RPMI8226 (cell line): ENCODE measurements around the gene INAVA.
"Not testable (repeated sequence)": the region's sequence is repeated elsewhere in the genome, so short reads cannot be mapped to it uniquely, and the experiment has no call there.

Experiments used
- DNase-seq: peaks from one replicate; pipeline ENCODE4 v3.0.0-alpha.2; 2015

The INAVA gene

DNA sequence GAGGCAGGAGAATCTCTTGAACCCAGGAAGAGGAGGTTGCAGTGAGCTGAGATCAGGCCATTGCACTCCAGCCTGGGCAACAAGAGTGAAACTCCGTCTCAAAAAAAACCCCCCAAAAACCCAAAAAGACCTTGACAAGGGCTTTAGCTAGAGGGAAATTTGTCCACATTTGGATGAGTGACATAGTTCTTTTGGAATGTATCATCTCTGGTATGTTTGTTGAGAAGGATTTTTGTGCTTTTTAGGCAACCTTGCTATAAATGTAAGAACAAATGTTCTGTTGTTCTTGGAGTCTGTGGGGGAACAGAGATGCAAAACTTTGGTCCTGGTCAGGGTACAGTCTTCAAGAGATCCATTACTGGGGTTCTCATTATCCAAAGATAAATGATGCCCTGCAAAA lies 28.9 kb downstream of the INAVA start:
- no peak for DNase-seq

DNA sequence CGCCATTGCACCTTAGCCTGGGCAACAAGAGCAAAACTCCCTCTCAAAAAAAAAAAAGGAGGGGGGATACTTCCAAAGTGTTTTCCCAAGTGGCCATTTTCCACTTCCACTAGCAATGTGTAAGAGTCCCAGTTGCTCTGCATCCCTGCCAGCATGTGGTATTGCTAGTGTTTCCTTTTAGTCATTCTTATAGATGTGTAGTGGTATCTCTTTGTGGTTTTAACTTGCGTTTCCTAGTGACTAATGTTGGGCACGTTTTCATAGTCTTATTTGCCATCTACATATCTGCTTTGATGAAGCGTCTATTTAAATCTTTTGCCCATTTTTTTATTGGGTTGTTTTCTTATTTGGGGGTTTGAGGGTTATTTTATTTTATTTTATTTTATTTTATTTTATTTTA lies 31.1 kb downstream of the INAVA start:
- DNase-seq, result no peak

DNA sequence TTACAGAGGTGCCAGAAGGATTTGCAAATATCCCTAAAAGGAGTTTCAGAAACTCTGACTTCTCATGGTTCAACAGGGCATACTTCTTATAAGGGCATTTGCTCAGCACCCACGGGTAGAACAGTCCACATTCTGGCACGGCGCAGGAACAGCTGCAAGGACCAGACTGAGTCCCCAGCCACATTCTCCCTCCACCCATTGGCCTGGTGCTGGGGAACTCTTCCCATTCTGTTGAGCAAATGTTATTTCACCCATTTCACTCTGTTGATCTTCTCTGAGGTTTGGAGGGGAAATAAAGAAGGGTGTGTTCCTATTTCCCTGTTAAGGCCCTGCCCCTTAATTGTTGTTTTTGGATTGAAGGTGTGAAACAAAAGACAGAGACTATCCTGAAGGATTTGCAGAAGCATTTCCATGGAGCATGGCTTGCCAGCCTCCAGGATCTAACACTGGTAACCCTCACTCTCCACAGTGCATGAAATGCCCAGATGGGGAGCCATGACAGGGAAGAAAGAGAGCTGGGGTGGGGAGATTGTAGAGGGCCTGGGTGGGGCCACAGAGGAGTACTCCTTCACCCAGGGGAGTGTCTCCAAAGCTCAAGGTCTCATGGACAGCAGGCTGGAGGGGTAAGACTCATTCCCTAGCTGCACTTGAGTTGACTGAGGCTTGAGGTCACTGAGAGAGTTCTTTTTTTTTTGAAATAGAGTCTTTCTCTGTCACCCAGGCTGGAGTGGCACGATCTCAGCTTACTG lies 35.0 kb downstream of the INAVA start:
- DNase-seq, result no peak

DNA sequence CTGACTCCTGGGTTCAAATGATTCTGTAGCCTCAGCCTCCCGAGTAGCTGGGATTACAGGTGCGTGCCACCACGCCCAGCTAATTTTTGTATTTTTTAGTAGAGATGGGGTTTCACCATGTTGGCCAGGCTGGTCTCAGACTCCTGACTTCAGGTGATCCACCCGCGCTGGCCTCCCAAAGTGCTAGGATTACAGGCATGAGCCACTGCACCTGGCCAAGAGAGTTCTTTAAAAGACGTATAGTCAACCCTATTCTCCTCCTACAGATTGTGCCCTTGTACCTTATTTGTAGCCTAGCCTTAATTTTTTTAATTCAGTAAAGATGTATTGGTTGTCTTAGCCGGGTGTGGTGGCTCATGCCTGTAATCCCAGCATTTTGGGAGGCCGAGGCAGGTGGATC lies 35.6 kb downstream of the INAVA start:
- not testable (repeated sequence) for DNase-seq

DNA sequence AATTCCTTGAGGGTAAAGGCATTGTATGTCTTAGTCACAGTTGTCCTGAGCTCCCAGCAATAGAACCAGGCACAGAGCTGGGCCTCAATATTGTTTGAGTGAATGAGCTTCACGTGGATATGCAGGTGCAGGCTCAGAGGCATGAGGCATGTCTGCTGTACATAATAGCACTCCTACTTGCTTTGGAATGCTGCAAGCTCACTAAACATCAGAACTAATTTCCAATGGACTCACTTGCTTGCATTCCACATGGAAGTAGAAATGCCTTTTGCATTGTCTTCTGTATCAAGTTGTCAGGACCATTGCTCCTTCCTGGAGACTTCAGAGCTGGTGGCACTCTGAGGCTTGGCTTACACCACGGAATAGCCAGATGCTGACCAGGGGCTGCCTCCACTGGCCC lies 37.1 kb downstream of the INAVA start:
- no peak for DNase-seq

DNA sequence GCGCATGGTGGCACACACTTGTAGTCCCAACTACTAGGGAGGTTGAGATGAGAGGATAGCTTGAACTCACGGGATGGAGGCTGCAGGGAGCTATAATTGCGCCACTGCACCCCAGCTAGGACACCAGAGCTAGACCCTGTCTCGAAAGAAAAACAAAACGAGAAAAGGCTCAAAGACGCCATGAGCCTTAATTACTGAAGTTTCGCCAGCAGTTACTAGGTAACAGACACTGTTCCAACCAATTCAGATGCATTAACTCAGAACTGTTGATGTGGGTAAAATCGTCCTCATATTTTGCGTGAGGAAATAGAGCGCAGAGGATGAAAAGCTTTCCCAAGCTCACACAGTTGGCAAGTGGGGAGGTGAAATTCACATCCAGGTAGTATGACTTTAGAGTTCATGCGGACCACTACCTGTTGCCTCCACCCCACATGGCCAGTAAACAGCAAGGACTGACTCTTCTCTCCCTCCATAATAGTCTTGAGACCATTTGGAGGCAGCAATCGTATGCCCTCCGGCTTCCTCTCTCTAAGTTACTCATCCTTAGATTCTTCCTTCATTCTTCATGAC lies 40.1 kb downstream of the INAVA start:
- DNase-seq, result no peak

DNA sequence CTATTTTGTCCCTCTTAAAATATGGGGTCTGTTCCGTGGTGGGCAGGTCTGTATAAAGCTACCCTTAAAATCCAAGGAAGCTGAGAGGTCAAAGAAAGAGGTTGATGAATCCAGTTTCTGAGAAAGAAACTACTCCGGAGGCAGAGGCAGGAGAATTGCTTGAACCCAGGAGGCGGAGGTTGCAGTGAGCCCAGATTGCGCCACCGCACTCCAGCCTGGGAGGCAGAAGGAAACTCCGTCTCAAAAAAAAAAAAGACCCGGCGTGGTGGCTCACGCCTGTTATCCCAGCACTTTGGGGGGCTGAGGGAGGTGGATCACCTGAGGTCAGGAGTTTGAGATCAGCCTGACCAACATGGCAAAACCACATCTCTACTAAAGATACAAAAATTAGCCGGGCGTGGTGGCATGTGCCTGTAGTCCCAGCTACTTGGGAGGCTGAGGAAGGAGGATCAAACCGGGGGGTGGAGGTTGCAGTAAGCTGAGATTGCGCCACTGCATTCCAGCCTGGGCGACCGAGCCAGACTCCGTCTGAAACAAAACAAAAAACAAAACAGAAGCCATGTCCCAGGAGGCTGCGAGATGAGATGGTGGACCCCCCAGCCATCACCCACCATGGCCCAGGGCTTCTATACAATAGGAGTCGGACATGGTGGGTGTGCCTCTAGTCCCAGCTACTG lies 40.7 kb downstream of the INAVA start:
- DNase-seq, result not testable (repeated sequence)

DNA sequence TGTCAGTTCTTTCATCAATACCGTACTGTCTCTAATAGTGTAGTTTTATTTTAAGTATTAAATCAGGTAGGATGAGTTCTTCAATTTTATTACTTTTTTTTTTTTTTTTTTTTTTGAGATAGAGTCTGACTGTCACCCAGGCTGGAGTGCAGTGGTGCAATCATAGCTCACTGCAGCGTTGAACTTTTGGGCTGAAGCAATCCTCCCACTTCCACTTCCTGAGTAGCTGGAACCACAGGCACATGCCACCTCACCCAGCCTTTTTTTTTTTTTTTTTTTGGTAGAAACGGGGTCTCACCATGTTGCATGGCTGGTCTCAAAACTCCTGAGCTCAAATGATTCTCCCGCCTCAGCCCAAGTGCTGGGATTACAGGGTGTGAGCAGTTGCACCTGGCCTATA lies 44.3 kb downstream of the INAVA start:
- no peak for DNase-seq

DNA sequence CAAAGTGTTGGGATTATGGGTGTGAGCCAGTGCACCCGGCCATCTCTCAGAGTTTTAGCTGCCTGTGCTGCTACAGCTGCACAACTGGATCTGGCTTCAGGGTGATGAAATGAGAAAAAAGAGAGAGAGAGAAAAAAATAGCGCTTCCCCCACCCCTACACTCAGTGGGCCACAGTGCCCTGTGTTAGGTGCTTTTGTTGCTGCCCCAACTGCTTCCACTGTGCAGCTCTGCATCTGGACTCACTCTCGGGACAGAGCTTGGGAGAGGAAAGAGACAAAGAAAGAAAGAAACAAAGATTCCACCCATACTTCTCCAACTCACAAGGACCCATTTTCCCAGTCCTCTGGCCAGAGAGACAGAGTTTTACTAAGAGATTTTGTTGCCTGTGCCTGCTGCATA lies 50.4 kb downstream of the INAVA start:
- DNase-seq, result no peak

DNA sequence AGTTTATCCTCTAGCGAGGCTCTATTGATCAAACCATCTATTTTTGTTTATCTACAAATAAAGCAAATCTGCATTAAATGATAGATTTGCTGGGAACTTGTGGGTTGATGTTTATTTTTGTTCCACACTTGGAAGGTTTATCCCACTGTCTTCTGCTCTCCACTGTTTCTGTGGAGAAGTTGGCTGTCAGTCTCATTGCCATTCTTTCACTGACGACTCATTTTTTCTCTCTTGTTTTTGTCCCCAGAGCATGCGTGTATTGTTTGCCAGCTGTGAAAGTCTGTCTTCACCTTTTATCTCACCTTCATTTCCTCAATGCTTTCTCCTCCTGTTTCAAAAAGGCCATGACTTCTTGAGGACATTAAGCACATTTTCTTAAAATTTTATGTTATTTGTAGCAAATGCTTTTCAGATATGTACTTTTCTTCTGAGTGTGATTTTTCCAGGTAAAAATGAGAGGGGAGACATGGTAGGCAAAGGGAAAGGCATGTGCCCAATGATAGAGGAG lies 52.4 kb downstream of the INAVA start:
- DNase-seq, result no peak

DNA sequence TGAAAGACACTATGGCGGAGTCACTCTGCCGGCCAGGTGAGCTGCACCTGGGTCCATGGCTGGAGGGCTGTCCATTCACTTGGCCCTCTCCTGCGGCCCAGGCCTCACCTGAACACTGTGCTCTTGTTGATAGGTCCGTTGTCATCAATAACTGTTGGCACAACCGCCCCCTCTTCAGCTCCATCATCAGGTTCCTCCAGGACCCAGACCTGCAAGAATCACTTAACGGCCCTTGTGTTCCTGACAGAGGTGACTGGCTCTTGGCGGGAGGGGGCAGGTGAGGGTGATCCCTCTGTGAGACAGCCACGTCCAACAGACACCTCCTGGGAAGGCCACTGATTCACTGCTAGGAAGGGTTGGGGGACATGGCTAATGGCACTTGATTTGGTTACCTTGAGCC lies 54.9 kb downstream of the INAVA start:
- DNase-seq, result no peak

DNA sequence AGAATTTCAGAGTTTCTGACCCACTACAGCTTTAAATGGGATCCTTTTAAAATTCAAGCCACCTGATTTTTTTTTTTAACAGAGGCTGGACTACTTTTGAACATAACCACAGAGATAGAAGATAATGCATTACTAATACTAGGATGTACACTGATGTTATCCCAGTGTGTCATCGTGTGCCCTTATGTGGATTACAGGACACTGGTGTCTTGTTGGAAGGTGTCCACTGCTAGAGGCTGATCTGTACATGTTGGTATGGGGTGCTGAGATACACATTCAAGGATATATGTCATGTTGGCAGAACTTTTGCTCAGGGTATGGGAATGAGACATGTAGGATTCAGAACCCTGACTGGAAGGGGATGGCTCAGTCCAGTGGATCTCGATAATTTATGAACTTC lies 56.3 kb downstream of the INAVA start:
- DNase-seq, result no peak

DNA sequence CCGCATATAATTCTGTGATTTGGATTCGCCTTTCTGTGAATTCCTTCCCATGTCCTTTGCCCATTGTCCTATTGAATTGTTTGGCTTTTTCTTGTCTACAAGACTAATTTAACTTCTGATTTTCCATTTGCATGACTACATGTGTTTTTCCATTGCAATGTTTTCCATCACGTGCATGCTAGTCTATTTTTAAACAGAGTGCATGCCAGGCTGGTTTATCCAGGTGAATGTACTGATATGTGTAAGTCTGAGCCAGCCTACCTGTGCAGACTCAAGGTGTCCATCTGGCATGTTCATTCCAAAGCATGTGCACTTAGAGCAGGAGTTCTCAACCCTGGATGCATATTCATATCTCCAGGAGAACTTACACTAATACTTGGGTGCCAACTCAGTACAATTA lies 59.7 kb downstream of the INAVA start:
- DNase-seq, result no peak

DNA sequence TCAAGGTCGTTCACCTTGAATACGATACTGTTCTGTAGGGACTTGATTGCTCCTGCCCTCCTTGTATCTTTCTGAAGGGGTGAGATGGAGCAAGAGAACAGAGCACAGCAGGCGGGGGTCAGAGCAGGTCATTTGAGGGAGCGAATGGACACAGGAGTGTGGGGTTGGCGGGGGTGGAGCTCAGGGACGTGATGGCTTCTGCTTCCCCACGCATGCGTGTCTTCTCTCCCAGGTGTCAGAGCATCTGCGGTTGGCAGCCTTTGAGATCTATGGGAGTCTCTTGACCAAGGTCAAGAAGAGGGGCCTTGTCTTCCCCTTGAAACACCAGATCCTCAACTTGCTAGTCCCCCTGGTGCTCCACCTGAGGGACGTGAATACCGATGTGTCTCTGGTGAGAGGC lies 63.9 kb downstream of the INAVA start:
- no peak for DNase-seq

DNA sequence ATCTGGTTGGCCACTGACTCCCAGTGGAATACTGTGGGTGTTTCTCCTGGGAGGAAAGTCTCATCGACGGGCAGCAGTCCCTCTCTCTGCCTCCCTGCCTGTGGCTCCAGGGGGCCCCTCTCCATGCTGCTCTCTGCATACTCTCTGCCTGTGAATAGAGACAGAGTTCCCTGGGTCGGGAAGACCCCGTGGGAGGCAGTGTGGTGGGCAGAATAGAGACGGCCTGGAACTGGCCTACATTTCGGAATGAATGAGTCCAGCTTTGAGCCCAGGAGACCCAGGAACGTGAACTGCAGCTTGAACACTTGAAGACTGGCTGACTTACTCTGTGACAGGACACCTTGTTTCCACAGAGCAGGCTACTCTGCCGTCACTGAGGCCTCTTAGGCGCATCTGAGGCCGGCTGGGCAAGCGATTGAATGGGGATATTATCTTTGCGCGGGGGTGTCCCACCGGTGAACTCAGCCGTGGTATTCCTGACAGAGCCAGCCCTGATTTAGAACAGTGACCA lies 64.8 kb downstream of the INAVA start:
- DNase-seq, result no peak

DNA sequence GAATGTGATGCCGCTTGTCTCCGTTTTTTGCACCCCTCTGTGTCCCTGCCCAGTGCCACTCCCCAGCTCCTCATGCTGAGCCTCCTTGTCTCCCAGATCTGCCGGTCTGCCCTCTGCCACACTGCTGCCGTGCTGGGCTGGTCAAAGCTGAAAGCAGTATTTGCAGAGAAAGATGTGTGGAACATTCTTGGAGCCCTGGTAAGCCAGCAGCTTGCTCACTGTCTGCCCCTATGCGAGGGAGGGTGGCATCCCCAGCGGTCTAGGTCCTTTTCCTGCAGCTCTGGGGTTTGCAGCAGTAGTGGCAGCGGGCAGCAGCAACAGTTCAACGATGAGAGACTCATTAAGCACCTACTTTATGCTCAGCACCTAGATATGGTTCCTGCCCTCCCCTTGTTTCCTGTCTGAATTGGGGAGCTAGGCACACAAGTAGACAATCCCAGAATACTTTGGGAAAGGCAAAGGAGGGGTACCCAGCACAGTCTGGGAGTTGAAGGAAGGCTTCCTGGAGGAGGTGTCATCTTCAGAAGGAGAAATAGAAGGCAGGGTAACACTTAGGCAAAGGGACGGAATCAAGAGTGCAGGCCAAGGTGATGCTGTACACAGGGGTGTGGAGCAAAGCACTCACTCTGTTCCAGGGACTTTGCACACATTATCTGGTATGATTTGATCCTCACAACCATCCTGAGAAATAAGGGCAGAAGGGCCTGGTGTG lies 65.7 kb downstream of the INAVA start:
- no peak for DNase-seq

DNA sequence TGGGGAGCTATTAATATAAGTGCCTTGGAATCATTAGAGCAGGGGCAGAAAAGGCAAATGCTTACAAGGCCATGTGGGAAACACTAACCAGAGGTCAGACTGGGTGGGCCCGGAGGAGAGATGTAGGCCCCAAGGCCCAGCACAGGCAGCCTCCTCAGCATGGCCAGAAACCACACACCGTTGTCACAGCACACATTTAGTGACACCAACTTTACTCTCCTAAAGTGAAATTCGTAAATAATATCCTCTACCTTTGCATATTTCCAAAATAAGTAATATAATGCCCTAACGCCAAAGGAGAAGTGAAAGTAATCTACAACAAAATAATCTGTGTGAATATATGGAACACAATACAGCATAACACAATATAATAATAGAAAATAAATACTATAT lies 66.2 kb downstream of the INAVA start:
- DNase-seq, result no peak

DNA sequence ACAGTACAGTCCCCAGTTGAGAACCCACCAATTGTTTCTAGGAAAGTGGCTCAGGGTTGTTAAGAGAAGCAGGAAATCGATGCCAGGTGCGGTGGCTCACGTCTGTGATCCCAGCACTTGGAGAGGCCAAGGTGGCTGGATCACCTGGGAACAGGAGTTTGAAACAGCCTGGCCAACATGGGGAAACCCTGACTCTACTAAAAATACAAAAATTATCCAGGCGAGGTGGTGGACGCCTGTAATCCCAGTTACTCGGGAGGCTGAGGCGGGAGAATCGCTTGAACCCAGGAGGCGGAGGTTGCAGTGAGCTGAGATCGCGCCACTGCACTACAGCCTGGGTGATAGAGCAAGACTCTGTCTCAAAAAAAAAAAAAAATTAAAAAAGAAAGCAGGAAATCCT lies 67.5 kb downstream of the INAVA start:
- DNase-seq, result not testable (repeated sequence)

DNA sequence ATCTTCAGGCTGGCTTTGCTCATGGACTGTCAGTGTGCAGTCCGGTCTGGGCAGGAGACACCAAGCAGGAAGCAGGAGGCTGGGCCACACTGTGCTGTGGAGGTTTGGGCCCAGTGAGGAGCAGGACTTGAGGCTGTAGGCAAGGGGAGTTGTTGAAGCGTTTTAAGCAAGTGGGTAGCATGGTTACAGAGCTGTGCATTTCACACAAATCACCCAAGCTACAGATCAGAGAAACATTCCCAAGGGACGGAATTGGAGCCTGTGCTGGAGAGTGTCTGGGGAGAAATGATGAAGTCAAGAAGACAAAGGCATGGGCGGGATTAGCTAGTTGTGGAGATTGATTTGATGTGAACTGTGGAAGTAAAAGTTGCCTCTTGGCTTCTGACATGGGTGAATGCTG lies 67.9 kb downstream of the INAVA start:
- DNase-seq, result no peak

DNA sequence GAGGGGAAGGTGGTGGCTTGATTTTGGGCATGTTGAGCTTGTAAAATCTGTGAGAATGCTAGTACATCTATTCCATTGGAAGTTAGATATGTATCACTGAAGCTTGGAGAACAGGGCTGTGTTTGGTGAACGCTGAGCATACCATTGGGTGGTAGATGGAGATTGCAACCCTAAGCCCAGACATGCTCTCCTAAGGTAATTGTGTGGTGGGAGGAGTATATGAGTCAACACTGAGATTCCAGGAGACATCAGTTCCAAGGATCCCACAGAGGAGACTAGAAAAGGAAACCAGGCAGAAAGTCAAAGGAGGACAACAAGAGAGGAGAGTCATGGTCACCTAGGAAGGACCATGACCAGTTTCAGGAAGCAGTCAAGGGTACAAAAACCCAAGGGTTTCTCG lies 68.4 kb downstream of the INAVA start:
- no peak for DNase-seq

DNA sequence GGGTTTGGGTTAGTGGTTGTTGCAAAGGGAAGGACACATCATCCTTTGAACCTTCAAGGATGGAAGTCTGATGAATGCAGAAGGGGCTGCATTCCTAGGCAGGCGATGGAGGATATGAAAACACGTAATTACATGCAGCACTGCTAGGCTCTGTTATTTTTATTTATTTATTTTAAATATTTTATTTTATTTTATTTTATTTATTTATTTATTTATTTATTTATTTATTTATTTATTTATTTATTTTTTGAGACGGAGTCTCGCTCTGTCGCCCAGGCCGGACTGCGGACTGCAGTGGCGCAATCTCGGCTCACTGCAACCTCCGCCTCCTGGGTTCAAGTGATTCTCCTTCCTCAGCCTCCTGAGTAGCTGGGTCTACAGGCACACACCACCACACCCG lies 69.2 kb downstream of the INAVA start:
- DNase-seq, result not testable (repeated sequence)
